GM13977 (cell line): ENCODE measurements around the gene KCNH6.

Experiments used
- DNase-seq: peaks from one replicate; pipeline ENCODE4 v3.0.0; 2012; ENCODE audit warnings: low spot score
- CTCF ChIP-seq: IDR thresholded peaks from 2 replicates; pipeline ENCODE4 v1.5.1; 2012; ENCODE audit warnings: mild to moderate bottlenecking, control low read depth; ENCODE audit not compliant: insufficient read depth; ENCODE audit errors: extremely low read depth, missing control alignments
- in situ Hi-C: fragments of 300-500 bp; cut with MboI; formaldehyde crosslinking; loops from one replicate; pipeline ENCODE4 v1.12.0; 2022; ENCODE audit warnings: low sequenced_read_pairs, low pct_unique_long_range_greater_than_20kb, mixed read lengths, inconsistent platforms; ENCODE audit not compliant: unreplicated experiment

KCNH6 gene

GRCh38 chr17:63524051-63524450, 893 bp downstream of the KCNH6 start:
- in situ Hi-C loops = no loop called here
- TF ChIP-seq CTCF = no peak
- DNase-seq = no peak

GRCh38 chr17:63525190-63525946, 2.2 kb downstream of the KCNH6 start:
- DNase-seq = no peak
- in situ Hi-C loops = no loop called here
- TF ChIP-seq CTCF = no peak

GRCh38 chr17:63526861-63527260, 3.7 kb downstream of the KCNH6 start:
- TF ChIP-seq CTCF = no peak
- DNase-seq = no peak
- in situ Hi-C loops = no loop called here

- TF ChIP-seq CTCF = no peak
- in situ Hi-C loops = no loop called here
- no peak for DNase-seq
Observed at GRCh38 chr17:63528183-63528582, 5.0 kb downstream of the KCNH6 start.

- DNase-seq = no peak
- TF ChIP-seq CTCF = no peak
- in situ Hi-C loops = no loop called here
Observed at GRCh38 chr17:63529711-63530556, 6.8 kb downstream of the KCNH6 start.

- no peak for TF ChIP-seq CTCF
- in situ Hi-C loops = no loop called here
- DNase-seq = no peak
Observed at GRCh38 chr17:63530557-63531021, 7.4 kb downstream of the KCNH6 start.
